ENCODE measurements around the gene B3GALT6. TPM values are rescaled to one million over a fixed set of nuclear protein-coding genes. Genes with fewer than 3 reads are reported as not detected.

Gene B3GALT6
- total RNA-seq, 1 experiment from 2014 or later: 36.6 TPM

GRCh38 chr1:1275836-1276235 is 43.8 kb downstream of the B3GALT6 start:
- Histone ChIP-seq H3K27me3 (no peaks in the 10 kb centered on the region), H3K9me3 (no peaks in the 10 kb centered on the region), H3K36me3 (peaks cover 20% of the 10 kb centered on the region), H3K4me3 (no peak overlapping the region)
- DNase-seq: no peak

GRCh38 chr1:1278620-1279019 is 46.6 kb downstream of the B3GALT6 start:
- Histone ChIP-seq H3K27me3 (no peaks in the 10 kb centered on the region), H3K9me3 (no peaks in the 10 kb centered on the region), H3K36me3 (no peaks in the 10 kb centered on the region), H3K4me3 (no peak overlapping the region)
- no peak for DNase-seq

- Histone ChIP-seq H3K27me3 (no peaks in the 10 kb centered on the region), H3K4me3 (no peak overlapping the region), H3K9me3 (no peaks in the 10 kb centered on the region), H3K36me3 (no peaks in the 10 kb centered on the region)
- no peak for DNase-seq
Measured at GRCh38 chr1:1279028-1279427, 47.0 kb downstream of the B3GALT6 start.

GRCh38 chr1:1280782-1281481 is 48.9 kb downstream of the B3GALT6 start:
- H3K36me3 ChIP-seq: no peaks in the 10 kb centered on the region
- DNase-seq: no peak
- H3K9me3 ChIP-seq: no peaks in the 10 kb centered on the region
- H3K4me3 ChIP-seq: no peak overlapping the region
- no peaks in the 10 kb centered on the region for H3K27me3 ChIP-seq

- Histone ChIP-seq H3K36me3 (no peaks in the 10 kb centered on the region), H3K27me3 (no peaks in the 10 kb centered on the region), H3K4me3 (no peak overlapping the region), H3K9me3 (no peaks in the 10 kb centered on the region)
- peak; percentile 64 for DNase-seq
Measured at GRCh38 chr1:1281533-1282321, 49.7 kb downstream of the B3GALT6 start.

- H3K27me3 ChIP-seq: no peaks in the 10 kb centered on the region
- no peaks in the 10 kb centered on the region for H3K9me3 ChIP-seq
- H3K36me3 ChIP-seq: no peaks in the 10 kb centered on the region
- H3K4me3 ChIP-seq: no peak overlapping the region
- DNase-seq: peak; percentile 65
Measured at GRCh38 chr1:1282998-1283397, 51.0 kb downstream of the B3GALT6 start.

GRCh38 chr1:1283821-1284220 is 51.8 kb downstream of the B3GALT6 start:
- DNase-seq: peak; percentile 49
- Histone ChIP-seq H3K27me3 (no peaks in the 10 kb centered on the region), H3K9me3 (no peaks in the 10 kb centered on the region), H3K36me3 (no peaks in the 10 kb centered on the region), H3K4me3 (no peak overlapping the region)

Other genes starting within 250 kb of the B3GALT6 start
- 17.6 and 25.5 TPM in 2 replicates for gene HES4, start 232.1 kb upstream of the B3GALT6 start, total RNA-seq (2014; rRNA removed; shearing (Covaris generic); ENCODE audit: low replicate concordance)
- gene ISG15, start 218.7 kb upstream of the B3GALT6 start, total RNA-seq (2014; rRNA removed; shearing (Covaris generic); ENCODE audit: low replicate concordance): 68.0 and 98.4 TPM in 2 replicates
- 38.0 and 70.2 TPM in 2 replicates for gene AGRN, start 212.1 kb upstream of the B3GALT6 start, total RNA-seq (2014; rRNA removed; shearing (Covaris generic); ENCODE audit: low replicate concordance)
- not detected in 2 replicates for gene RNF223, start 157.9 kb upstream of the B3GALT6 start, total RNA-seq (2014; rRNA removed; shearing (Covaris generic); ENCODE audit: low replicate concordance)
- gene C1orf159, start 116.1 kb upstream of the B3GALT6 start, total RNA-seq (2014; rRNA removed; shearing (Covaris generic); ENCODE audit: low replicate concordance): 7.3 and 18.2 TPM in 2 replicates
- not detected in 2 replicates for gene TTLL10, start 58.4 kb upstream of the B3GALT6 start, total RNA-seq (2014; rRNA removed; shearing (Covaris generic); ENCODE audit: low replicate concordance)
- not detected in 2 replicates for gene TNFRSF18, start 25.6 kb upstream of the B3GALT6 start, total RNA-seq (2014; rRNA removed; shearing (Covaris generic); ENCODE audit: low replicate concordance)
- gene TNFRSF4, start 18.1 kb upstream of the B3GALT6 start, total RNA-seq (2014; rRNA removed; shearing (Covaris generic); ENCODE audit: low replicate concordance): not detected in 2 replicates
- 93.0 and 126 TPM in 2 replicates for gene SDF4, start 236 bp upstream of the B3GALT6 start, total RNA-seq (2014; rRNA removed; shearing (Covaris generic); ENCODE audit: low replicate concordance)
- gene C1QTNF12, start 14.5 kb downstream of the B3GALT6 start, total RNA-seq (2014; rRNA removed; shearing (Covaris generic); ENCODE audit: low replicate concordance): 0.26 TPM in 1 of 2 replicates, not detected in the other
- gene UBE2J2, start 41.6 kb downstream of the B3GALT6 start, total RNA-seq (2014; rRNA removed; shearing (Covaris generic); ENCODE audit: low replicate concordance): 66.2 and 94.1 TPM in 2 replicates
- gene SCNN1D, start 48.2 kb downstream of the B3GALT6 start, total RNA-seq (2014; rRNA removed; shearing (Covaris generic); ENCODE audit: low replicate concordance): 0.20 and 2.5 TPM in 2 replicates
- 20.0 and 24.2 TPM in 2 replicates for gene ACAP3, start 75.7 kb downstream of the B3GALT6 start, total RNA-seq (2014; rRNA removed; shearing (Covaris generic); ENCODE audit: low replicate concordance)
- 46.7 and 53.3 TPM in 2 replicates for gene PUSL1, start 76.4 kb downstream of the B3GALT6 start, total RNA-seq (2014; rRNA removed; shearing (Covaris generic); ENCODE audit: low replicate concordance)
- 55.9 and 70.5 TPM in 2 replicates for gene INTS11, start 92.4 kb downstream of the B3GALT6 start, total RNA-seq (2014; rRNA removed; shearing (Covaris generic); ENCODE audit: low replicate concordance)
- 18.1 and 31.1 TPM in 2 replicates for gene CPTP, start 92.6 kb downstream of the B3GALT6 start, total RNA-seq (2014; rRNA removed; shearing (Covaris generic); ENCODE audit: low replicate concordance)
- gene TAS1R3, start 99.0 kb downstream of the B3GALT6 start, total RNA-seq (2014; rRNA removed; shearing (Covaris generic); ENCODE audit: low replicate concordance): not detected in 2 replicates
- gene DVL1, start 117.2 kb downstream of the B3GALT6 start, total RNA-seq (2014; rRNA removed; shearing (Covaris generic); ENCODE audit: low replicate concordance): 55.3 and 107 TPM in 2 replicates
- 259 and 316 TPM in 2 replicates for gene MXRA8, start 126.3 kb downstream of the B3GALT6 start, total RNA-seq (2014; rRNA removed; shearing (Covaris generic); ENCODE audit: low replicate concordance)
- gene AURKAIP1, start 143.0 kb downstream of the B3GALT6 start, total RNA-seq (2014; rRNA removed; shearing (Covaris generic); ENCODE audit: low replicate concordance): 94.2 and 226 TPM in 2 replicates
- 45.1 and 47.9 TPM in 2 replicates for gene CCNL2, start 167.1 kb downstream of the B3GALT6 start, total RNA-seq (2014; rRNA removed; shearing (Covaris generic); ENCODE audit: low replicate concordance)
- gene MRPL20, start 175.1 kb downstream of the B3GALT6 start, total RNA-seq (2014; rRNA removed; shearing (Covaris generic); ENCODE audit: low replicate concordance): 32.0 and 55.2 TPM in 2 replicates
- not detected in 2 replicates for gene ANKRD65, start 189.0 kb downstream of the B3GALT6 start, total RNA-seq (2014; rRNA removed; shearing (Covaris generic); ENCODE audit: low replicate concordance)
- 0.59 and 6.2 TPM in 2 replicates for gene VWA1, start 203.5 kb downstream of the B3GALT6 start, total RNA-seq (2014; rRNA removed; shearing (Covaris generic); ENCODE audit: low replicate concordance)
- gene ATAD3C, start 217.5 kb downstream of the B3GALT6 start, total RNA-seq (2014; rRNA removed; shearing (Covaris generic); ENCODE audit: low replicate concordance): not detected in 2 replicates
- gene ATAD3B, start 239.5 kb downstream of the B3GALT6 start, total RNA-seq (2014; rRNA removed; shearing (Covaris generic); ENCODE audit: low replicate concordance): 26.1 and 36.6 TPM in 2 replicates

Measured in MG63 (cell line).